RWPE1 (cell line): Measurements from ENCODE around the gene GCHFR.

Experiments used
- CTCF ChIA-PET: fragments of 350-600 bp; sonication (Branson Sonifier 250); formaldehyde crosslinking; extraction: SDS; loops from one replicate; lab custom pipeline; 2021; lab: Yijun Ruan, JAX
- POLR2A ChIA-PET: fragments of 400-600 bp; formaldehyde crosslinking; extraction: SDS; loops from one replicate; lab custom pipeline; 2020; ENCODE audit warnings: antibody characterized with exemption; ENCODE audit not compliant: low non-redundant PET; lab: Yijun Ruan, JAX
- DNase-seq: peaks from one replicate; pipeline ENCODE4 v3.0.0; 2012; ENCODE audit warnings: low spot score
- H3K27ac ChIP-seq: fragments of 450-650 bp; 2 replicates; pipeline ENCODE4 v1.5.1; 2017
- TF ChIP-seq, protein P1 (sequence below): fragments of 450-650 bp; conservative IDR thresholded peaks from 2 replicates; pipeline ENCODE4 v1.5.1; 2017; ENCODE audit warnings: low read depth, mild to moderate bottlenecking

GCHFR gene

DNA sequence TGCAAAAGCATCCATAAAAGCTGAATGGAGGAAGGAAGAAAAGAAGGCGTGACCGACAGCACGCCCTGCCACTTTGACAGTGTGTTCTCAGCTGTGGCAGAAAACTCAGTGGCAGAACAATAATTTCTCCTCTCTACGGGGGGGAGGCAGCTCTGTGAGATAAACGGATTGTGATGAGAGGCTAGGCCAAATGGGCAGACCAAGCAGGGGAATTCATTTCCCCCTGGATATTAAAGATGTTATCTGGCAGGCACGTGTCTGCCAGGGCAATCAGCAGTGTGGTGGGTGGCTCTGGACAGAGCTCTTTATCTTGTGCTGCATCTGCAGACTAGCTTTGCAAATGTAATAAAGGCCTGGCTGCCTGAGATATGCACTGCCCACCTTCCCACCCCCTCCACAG, 6.9 kb upstream of the GCHFR start:
- H3K27ac ChIP-seq, result peak overlapping the region; percentile 51
- POLR2A ChIA-PET, result interaction anchor here (1.2 kb wide), 1 partner anchor 13 kb away, joined by 3 read pairs; the partner anchor contains the start of gene C15orf62
- TF ChIP-seq, protein P1, sequence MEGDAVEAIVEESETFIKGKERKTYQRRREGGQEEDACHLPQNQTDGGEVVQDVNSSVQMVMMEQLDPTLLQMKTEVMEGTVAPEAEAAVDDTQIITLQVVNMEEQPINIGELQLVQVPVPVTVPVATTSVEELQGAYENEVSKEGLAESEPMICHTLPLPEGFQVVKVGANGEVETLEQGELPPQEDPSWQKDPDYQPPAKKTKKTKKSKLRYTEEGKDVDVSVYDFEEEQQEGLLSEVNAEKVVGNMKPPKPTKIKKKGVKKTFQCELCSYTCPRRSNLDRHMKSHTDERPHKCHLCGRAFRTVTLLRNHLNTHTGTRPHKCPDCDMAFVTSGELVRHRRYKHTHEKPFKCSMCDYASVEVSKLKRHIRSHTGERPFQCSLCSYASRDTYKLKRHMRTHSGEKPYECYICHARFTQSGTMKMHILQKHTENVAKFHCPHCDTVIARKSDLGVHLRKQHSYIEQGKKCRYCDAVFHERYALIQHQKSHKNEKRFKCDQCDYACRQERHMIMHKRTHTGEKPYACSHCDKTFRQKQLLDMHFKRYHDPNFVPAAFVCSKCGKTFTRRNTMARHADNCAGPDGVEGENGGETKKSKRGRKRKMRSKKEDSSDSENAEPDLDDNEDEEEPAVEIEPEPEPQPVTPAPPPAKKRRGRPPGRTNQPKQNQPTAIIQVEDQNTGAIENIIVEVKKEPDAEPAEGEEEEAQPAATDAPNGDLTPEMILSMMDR, result no peak
- no peak for DNase-seq
- CTCF ChIA-PET, result no interaction called here

GRCh38 chr15:40759961-40760360, 3.9 kb upstream of the GCHFR start:
- TF ChIP-seq, protein P1, result no peak
- ChIA-PET POLR2A (no interaction called here), CTCF (interaction anchor here (0.7 kb wide), 1 partner anchor 33 kb away, joined by 3 read pairs; no protein-coding TSS in a partner anchor)
- no peak overlapping the region for H3K27ac ChIP-seq
- no peak for DNase-seq

GRCh38 chr15:40762919-40763800, 708 bp upstream of the GCHFR start:
- TF ChIP-seq, protein P1, result no peak
- DNase-seq, result peak; percentile 71
- POLR2A ChIA-PET, result interaction anchor here (0.6 to 0.7 kb wide), 3 partner anchors 14 to 20 kb away, joined by 3 to 6 read pairs (median 3); no protein-coding TSS in a partner anchor
- peak overlapping the region; percentile 99 for H3K27ac ChIP-seq
- CTCF ChIA-PET, result interaction anchor here (0.7 to 5.5 kb wide), 4 partner anchors 17 to 88 kb away, joined by 5 to 21 read pairs (median 8); no protein-coding TSS in a partner anchor

- TF ChIP-seq, protein P1, result no peak
- POLR2A ChIA-PET, result no interaction called here
Observed at GRCh38 chr15:40764629-40765103, 798 bp downstream of the GCHFR start.

GRCh38 chr15:40766194-40766815, 2.4 kb downstream of the GCHFR start:
- TF ChIP-seq, protein P1, result no peak
- peak overlapping the region; percentile 99 for H3K27ac ChIP-seq
- ChIA-PET CTCF (interaction anchor here (0.5 to 5.5 kb wide), 4 partner anchors 16 to 449 kb away, joined by 3 to 21 read pairs (median 3); no protein-coding TSS in a partner anchor), POLR2A (interaction anchor here (0.6 to 1.3 kb wide), 2 partner anchors 27 to 92 kb away, joined by 3 read pairs; no protein-coding TSS in a partner anchor)
- no peak for DNase-seq

More at GRCh38 chr15:40764629-40765103, 798 bp downstream of the GCHFR start:
- CTCF ChIA-PET, result interaction anchor here (0.6 to 5.5 kb wide), 4 partner anchors 18 to 660 kb away, joined by 5 to 21 read pairs (median 6); no protein-coding TSS in a partner anchor
- H3K27ac ChIP-seq, result peak overlapping the region; percentile 99
- DNase-seq, result no peak
